Cardiac fibroblast (primary cell): ENCODE data around the gene IL6R.
"Not testable (repeated sequence)": the region's sequence is repeated elsewhere in the genome, so short reads cannot be mapped to it uniquely, and the experiment has no call there.

Experiments
- DNase-seq, 2 donors: peaks; one replicate each; pipeline versions ENCODE4 v3.0.0 to v3.0.0-alpha.2; 2010; ENCODE audit warnings: low read depth in 2 of 2
- H3K4me3 ChIP-seq, 2 donors: replicated peaks in 1 of 2; 1 replicate in 1 of 2; 2 replicates in 1 of 2; pipeline ENCODE4 v1.5.1; 2011; ENCODE audit warnings: low read depth in 2 of 2, low read length in 2 of 2, mild to moderate bottlenecking in 2 of 2, moderate library complexity in 1 of 2
- TF ChIP-seq, protein P1 (sequence below): IDR thresholded peaks from one replicate; pipeline ENCODE4 v1.5.1; 2011; ENCODE audit warnings: low read depth, mild to moderate bottlenecking, low read length, inconsistent platforms

IL6R gene

DNA sequence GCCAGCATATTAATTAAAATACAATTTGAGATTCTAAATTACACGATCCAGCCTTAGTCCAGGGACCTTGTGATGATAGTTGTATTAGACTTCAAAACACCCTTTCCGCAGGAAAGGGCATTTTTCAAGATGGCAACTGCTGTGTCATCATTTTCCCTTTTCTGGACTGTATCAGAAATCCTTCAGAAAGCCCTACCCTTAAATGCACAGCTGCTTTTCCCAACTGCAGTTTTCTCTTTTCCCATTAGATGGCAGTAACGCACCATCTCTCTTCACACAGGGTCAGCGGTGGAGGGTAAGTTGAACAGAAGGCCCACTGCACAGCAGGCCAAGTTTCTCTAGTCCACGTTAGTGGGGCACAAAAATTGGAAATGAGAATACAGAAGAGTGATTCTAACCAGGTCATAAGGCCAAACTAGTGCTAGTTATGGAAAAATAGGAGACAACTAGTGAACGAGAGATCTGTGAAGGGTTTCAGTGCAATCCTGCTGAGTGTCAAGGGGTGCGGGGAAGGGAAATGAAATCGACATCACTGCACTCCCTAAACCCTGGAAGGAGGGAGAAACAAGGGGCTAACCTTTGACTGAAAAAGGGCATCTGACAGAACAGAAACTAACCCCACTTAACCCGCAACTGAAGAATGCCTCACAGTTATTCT lies 74.8 kb downstream of the IL6R start:
- peak; percentile 92 for DNase-seq
- H3K4me3 ChIP-seq, result no peak overlapping the region
- TF ChIP-seq, protein P1, sequence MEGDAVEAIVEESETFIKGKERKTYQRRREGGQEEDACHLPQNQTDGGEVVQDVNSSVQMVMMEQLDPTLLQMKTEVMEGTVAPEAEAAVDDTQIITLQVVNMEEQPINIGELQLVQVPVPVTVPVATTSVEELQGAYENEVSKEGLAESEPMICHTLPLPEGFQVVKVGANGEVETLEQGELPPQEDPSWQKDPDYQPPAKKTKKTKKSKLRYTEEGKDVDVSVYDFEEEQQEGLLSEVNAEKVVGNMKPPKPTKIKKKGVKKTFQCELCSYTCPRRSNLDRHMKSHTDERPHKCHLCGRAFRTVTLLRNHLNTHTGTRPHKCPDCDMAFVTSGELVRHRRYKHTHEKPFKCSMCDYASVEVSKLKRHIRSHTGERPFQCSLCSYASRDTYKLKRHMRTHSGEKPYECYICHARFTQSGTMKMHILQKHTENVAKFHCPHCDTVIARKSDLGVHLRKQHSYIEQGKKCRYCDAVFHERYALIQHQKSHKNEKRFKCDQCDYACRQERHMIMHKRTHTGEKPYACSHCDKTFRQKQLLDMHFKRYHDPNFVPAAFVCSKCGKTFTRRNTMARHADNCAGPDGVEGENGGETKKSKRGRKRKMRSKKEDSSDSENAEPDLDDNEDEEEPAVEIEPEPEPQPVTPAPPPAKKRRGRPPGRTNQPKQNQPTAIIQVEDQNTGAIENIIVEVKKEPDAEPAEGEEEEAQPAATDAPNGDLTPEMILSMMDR, result peak; percentile 90

GRCh38 chr1:154481053-154481452 lies 75.9 kb downstream of the IL6R start:
- H3K4me3 ChIP-seq, result no peak overlapping the region
- TF ChIP-seq, protein P1, result no peak
- no peak for DNase-seq

DNA sequence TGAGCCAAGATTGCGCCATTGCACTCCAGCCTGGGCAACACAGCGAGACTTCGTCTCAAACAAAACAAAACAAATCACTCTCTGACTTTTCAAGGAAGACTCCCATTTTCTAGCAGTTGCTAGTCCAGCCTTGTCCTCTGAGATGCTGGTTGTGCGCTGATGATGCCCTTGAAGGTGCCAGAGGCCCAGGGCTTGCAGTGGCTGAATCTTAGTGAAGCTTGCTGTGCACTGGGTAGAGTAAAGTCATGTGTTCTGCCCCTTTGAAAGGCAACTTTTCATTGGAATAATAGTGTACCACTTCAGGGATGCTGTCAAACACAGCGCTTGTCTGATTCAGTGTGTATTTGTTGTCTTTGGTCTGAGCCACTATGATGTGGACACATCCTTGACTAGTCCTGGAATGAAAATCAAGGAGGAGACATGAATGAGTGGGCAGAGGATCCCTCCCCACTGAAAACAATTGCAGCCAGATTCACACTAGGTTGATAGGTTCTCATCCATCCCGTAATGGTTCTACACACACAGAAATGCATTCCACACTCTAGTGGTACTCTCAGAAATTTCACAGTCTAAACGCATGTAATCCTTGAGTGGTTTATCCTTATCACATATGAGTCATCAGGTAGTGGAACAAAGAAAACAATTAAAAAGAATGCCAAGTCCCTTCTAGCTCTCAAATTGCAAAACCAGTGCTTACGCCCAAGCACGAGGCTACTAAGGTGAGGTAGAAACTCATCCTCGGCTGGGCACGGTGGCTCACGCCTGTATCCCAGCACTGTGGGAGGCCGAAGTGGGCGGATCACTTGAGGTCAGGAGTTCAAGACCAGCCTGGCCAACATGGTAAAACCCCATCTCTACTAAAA lies 79.0 kb downstream of the IL6R start:
- TF ChIP-seq, protein P1, result no peak
- DNase-seq, result peak; percentile 85 to 87
- H3K4me3 ChIP-seq, result no peak overlapping the region

GRCh38 chr1:154485106-154485505 lies 80.0 kb downstream of the IL6R start:
- no peak overlapping the region for H3K4me3 ChIP-seq
- DNase-seq, result peak; percentile 58 to 83
- TF ChIP-seq, protein P1, result no peak

DNA sequence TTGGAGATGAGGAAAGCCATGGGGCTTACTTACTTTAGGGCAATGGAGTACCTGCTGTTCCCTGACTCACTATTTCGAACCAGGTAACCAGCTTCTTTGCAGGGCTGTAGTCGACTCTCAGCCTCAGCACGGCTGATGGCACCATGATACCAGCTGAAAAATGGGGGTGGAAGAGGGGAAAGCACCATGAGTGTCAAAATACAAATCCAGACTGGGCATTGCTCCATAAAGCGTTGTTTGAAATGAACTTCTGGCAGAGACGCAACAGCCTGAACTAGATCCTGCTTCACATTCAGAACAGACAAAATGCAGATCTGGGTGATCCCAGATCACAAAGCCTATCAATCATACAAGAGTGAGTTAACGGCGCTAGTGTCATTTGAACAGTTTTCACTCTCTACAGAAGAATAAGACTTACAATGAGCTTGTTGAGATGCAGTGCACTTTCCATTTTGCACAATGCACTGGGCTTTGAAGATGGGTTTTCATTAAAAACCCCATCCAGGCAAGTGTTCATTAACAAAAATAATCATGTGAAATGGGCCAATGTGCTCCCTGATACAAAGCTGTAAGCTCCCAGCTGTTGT lies 80.9 kb downstream of the IL6R start:
- TF ChIP-seq, protein P1, result no peak
- peak in 1 of 2 donors; percentile 37 for DNase-seq
- H3K4me3 ChIP-seq, result no peak overlapping the region

DNA sequence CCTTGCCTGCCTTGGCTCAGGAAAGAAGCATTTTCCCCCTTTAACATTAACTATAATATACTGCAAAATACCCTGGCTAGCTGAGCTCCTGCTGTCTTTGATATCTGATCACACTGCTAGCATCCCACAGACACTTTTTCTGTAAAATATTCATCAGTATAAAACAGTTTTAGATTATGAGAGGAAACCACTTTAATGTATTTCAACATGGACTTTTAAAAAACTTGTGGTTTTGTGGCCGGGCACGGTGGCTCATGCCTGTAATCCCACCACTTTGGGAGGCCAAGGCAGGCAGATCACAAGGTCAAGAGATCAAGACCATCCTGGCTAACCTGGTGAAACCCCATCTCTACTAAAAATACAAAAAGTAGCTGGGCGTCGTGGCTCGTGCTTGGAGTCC lies 81.6 kb downstream of the IL6R start:
- DNase-seq, H3K4me3 ChIP-seq: not testable (repeated sequence)

GRCh38 chr1:154488922-154489321 lies 83.8 kb downstream of the IL6R start:
- no peak for DNase-seq
- no peak overlapping the region for H3K4me3 ChIP-seq
- TF ChIP-seq, protein P1, result no peak
